HG03025 (cell line): ENCODE measurements around the gene SRM.
"Not testable (repeated sequence)": the region's sequence is repeated elsewhere in the genome, so short reads cannot be mapped to it uniquely, and the experiment has no call there.

ENCODE experiments used
- ATAC-seq: cut with Tn5 transposase; IDR thresholded peaks from one replicate; pipeline ENCODE4 v1.9.1; 2021; ENCODE audit warnings: mild to moderate bottlenecking, moderate library complexity; ENCODE audit not compliant: unreplicated experiment, low FRiP score

SRM gene

DNA sequence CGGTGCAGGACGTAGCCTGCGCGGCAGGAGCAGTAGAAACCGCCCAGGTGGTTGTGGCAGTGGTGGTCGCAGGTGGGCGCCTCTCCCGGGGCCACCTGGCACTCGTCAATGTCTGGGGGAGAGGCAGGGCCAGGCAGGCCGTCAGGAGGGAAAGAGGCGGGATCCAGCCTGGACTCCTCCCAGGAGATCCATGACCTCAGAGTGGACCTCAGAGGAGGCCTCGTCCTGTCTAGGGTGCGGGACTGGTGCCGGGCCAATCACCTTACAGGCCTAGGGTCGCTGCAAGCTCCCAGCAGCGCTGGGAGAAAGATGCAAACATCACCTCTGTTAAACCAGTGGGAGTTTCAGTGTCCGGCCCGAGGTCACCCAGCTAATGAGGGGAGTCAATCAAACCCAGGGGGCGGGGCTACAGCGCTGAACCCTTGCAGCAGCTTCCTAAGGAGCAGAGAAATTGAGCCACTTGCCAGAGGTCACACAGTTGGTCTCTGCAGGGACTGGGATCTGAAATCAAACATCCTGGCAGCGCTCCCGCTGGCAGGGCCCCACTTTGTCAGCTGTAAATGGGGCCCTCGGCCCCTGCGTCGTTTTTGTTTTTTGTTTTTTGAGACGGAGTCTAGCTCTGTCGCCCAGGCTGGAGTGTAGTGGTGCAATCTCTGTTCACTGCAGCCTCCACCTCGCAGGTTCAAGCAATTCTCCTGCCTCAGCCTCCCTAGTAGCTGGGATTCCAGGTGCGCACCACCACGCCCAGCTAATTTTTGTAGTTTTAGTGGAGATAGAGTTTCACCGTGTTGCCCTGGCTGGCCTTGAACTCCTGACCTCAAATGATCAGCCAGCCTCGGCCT lies 14.2 kb downstream of the SRM start:
- ATAC-seq = no peak

DNA sequence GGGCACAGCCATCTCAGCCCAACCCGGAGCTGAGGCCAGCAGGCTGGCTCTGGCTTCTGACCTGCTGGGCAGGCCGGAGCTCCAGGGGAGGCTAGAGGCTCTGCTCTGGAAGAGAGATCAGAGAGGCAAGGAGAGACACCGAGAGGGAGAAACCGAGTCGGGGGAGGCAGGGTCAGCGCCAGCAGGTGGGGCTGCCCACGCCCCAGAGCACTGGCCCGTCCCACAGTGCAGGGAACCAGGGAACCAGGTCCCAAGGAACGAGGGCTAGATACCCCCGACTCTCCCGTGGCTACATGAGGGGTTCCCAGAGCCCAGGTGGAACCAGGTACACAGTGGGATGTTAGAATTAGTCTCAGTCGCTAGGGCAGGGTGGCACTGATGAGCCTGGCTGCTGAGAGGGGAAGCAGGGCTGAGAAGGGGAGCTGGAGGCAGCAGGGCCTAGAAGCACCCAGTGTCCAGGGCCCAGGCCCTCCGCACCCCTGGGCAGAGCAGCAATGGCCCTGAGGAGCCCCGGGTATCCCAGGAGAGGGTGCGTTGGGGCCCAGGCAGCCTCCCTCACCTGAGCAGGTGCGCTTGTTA lies 14.9 kb downstream of the SRM start:
- no peak for ATAC-seq

DNA sequence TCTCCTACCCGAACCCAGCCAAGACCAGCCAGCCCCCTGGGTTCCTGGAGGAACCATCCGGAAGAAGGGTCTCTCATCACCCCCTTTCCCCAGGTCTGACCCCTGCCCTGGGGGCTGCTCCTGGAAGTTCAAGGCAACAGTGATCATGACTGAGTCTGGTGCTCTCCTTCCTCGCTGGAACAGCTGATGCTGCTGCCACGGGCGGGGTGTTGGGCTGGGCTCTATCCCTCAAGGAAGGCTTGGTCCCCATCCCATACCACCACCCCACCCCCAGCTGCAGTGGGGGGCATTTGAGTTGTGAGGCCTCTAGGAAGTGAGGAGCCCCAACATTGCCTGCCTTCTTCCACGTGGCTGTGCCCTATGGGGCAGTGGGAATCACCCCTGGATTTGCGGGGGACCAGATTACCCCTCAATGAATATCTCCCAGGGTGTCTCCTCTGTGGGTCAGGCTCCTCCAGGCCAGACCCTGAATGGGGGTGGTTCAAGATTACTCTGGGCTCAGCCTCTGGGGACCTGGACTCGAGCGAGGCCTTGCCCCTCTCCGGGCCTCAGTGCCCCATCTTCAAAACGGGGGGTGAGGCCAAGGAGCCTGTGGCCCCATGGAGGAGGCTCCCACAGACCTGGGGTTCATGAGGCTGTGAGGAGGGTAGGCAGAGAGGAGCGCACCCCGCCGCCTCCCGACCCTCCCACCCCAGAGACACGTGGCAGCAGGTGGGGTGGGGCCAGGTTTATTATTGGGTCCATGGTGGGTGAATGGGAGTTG lies 15.6 kb downstream of the SRM start:
- ATAC-seq = no peak

DNA sequence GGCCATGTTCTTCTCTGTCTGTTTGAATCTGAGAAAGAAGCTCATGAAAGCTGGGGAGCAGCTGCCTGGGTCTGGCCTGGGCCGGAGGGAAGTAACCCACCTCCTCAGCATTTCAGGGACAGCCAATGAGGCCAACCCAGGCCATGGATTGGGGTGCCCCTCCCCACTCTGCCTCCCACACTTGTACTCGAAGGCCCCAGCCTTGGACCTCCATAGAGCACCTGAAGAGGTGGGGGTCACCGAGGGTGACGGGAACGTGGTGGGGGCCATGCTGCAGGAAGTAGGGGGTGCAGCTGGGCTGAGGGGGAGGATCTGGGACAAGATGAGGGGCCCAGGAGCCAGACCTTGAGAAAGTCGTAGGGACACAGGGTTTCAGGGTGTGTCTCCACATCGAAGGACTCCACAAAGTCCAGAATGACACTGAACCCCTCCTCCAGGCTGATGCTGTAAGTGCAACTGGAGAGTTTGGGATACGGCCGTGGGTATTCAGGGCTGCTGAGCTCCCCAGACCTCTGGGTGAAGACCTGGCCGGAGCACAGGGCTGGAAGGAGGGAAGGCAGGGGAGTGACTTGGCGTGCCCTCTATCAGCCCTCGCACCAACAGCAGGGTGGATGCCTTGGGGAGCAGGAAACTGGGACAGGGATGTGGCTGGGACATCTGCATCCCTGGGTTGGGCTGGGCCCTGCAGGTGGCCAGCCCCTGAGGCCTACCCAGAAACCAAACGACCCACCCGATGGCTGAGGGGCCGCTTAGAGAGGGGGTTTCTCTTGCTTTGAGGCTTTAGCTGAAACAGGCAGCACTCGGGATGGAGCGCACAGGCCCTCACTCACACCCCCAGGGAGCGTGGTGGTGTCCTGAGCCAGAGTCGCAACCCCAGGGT lies 16.6 kb downstream of the SRM start:
- ATAC-seq = no peak

DNA sequence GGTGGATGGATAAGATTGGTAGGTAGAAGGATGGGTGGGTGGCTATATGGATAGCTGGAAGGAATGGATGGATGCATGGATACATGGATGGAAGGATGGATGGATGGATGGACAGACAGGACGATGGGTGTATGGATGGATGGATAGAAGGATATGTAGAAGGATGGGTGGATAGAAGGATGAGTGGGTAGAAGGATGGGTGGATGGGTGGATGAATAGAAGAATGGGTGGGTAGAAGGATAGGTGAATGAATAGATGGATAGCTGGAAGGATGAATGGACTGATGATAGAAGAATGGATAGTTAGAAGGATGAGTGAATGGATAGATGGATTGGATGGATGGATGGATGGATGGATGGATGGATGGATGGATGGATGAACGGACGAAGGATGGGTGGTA lies 17.8 kb downstream of the SRM start:
- no peak for ATAC-seq

DNA sequence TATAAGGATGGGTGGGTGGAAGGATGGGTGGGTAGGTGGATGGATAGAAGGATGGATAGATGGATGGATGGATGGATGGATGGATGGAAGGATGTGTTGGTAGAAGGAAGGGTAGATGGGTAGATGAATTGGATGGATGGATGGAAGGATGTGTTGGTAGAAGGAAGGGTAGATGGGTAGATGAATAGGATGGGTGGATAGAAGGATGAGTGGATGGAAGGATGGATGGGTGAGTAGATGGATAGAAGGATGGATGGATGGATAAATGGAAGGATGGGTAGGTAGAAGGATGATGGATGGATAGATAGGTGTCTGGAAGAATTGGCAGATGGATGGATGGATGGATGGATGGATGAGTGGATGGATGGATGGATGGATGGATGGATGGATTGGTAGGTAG lies 18.8 kb downstream of the SRM start:
- no peak for ATAC-seq

DNA sequence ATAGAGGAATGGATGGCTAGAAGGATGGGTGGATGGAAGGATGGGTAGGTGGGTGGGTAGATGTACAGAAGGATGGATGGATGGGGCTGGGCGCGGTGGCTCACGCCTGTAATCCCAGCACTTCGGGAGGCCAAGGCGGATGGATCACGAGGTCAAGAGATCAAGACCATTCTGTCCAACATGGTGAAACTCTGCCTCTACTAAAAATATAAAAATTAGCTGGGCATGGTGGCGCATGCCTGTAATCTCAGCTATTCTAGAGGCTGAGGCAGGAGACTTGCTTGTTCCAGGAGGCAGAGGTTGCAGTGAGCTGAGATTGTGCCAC lies 19.8 kb downstream of the SRM start:
- ATAC-seq = not testable (repeated sequence)

DNA sequence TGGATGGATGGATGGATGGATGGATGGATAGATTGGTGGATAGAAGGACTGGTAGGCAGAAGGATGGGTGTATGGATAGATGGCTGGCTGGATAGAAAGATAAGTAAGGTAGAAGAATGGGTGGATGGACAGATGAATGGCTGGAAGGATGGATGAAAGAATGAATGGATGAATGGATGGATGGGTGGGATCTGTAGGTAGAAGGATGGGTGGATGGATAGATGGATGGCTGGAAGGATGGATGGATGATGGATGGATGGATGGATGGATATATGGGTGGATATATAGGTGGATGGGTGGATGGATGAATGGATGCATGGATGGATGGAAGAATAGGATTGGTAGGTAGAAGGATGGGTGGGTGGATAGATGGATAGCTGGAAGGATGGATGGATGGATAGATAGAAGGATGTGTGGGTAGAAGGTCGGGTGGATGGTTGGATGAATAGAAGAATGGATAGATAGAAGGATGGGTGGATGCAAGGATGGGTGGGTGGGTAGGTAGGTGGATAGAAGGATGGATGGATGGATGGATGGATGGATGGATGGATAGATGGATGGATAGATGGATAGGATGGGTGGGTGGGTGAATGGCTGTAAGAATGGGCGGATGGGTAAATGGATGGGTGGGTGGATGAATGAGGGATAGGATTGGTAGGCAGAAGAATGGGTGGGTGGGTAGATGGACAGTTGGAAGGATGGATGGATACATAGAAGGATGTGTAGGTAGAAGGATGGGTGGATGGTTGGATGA lies 20.3 kb downstream of the SRM start:
- ATAC-seq = no peak

DNA sequence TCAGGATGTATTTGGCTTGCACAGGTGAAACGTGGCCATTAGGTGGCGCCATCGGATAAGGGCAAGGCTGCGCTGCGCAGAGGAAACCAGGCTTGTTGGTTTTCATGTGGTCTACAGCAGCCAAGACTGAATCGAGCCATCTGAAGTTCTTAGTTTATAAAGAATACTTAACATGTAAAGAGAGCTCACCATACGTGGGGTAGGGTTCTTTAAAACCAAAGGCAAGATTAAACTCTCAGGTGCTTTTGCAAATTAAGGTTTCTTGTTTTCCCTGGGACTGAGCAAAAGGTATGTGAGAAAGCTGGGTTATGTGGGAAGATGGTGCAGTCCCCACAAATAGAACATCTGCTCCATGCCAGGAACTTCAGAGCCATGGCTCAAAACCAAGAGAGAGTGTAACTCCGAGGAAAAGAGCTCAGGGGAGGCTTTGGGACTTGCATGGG lies 22.1 kb downstream of the SRM start:
- no peak for ATAC-seq

DNA sequence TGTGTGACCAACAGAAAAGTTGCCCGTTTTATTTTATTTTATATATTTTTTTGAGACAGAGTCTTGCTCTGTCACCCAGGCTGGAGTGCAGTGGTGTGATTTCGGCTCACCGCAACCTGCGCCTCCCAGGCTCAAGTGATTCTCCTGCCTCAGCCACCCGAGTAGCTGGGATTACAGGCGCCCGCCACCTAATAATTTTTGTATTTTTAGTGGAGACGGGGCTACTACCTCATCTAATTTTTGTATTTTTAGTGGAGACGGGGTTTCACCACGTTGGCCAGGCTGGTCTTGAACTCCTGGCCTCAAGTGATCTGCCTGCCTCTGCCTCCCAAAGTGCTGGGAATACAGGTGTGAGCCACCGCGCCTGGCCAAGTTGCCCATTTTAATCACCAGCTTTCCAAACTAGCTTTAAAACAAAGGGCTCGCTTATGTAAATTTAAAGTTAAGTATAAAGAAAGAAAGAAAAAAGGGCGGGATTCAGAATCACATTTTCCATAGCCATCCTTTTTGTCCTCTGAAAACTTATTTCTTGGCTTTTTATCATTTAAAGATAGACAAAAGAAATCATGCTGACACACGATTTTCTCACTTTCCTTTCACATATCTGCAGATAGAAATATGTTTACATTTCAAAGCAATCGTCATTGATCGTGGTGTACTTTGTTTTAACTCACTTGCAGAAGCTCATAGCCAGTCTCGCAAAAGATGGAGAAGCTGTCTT lies 22.6 kb downstream of the SRM start:
- ATAC-seq = not testable (repeated sequence)

DNA sequence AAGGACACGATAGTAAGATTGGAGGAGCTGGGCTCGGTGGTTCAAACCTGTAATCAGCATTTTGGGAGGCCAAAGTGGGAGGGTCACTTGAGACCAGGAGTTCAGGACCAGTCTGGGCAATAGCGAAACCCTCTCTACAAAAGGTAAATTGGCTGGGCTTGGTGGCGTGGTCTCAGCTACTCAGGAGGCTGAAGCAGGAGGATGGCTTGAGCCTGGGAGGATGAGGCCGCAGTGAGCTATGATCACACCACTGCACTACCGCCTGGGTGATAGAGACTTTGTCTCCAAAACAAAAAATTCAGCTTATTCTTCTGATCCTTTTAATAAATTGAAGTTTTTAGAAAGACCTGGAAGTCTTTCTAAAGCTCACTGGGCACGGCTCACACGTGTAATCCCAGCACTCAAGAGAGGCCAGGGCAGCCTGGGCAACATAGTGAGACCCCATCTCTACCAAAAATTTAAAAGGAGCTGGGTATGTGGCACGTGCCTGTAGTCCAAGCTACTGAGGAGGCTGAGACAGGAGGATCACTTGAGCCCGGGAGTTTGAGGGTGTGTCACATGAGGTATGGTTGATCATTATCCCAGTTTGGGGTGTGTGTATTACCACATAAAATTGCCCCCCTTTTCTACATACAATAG lies 28.1 kb downstream of the SRM start:
- no peak for ATAC-seq

DNA sequence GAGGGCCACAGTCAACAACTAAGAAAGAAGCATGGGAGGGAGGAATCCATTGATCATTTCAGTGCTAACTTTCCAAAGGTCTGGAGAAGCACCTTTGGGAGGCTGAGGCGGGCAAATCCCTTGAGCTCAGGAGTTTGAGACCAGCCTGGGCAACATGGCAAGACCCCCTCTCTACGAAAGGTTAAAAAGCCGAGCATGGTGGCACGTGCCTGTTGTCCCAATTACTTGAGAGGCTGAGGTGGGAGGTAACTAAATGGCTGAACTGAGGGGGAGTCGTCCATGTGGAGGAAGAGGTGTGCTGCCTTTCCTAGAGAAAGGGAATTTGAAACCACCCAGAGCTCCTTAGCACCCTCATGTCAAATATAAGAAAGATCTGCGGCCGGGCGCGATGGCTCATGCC lies 29.0 kb downstream of the SRM start:
- ATAC-seq = no peak

DNA sequence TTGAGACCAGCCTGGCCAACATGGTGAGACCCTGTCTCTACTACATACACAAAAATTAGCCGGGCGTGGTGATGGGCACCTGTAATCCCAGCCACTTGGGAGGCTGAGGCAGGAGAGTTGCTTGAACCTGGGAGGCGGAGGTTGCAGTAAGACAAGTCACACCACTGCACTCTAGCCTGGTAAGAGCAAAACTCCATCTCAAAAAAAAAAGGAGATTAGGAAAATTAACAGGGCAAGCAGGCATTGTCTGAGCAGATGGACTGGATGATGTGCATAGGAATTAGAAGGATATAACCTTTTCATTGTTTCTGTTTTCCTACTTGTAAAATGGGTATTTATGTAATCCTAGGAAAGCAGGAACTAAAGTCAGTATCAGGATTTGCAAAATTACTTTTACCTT lies 31.8 kb downstream of the SRM start:
- no peak for ATAC-seq

DNA sequence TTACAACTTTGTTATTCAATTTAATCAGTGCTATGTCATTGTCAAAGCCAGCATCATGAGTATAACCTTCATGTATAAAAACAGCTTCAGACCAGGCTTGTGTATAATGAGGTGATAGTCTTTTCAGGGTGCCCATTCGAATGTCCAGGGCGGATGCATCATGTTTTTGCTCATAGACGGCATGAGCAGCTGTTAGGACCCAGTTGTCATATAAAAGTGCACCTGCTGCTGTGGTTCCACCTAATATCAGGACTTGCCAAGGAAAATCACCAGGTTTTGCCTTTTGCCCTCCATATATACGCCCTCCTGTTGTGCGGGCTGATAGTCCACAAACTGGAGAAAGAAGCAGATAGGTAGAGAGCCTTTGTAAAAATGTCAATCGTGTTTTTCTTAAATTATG lies 32.5 kb downstream of the SRM start:
- no peak for ATAC-seq

DNA sequence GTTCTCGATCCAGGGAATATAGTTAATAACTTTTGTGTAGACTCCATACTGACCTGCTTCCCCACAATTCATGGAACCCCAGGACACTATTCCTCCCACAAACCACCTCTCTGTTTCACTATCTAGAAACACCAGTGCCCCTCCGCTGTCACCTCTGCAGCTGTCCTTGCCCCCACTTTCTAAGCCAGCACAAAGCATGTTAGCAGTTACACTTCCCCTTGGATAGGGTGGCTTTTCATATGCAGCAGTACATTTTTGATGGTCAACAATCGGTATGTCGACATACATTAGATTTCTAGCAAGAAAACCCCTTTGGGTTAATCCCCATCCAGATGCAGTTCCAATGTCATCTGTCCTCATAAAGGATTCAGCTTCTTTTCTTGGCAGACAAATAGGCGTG lies 32.9 kb downstream of the SRM start:
- ATAC-seq = no peak

DNA sequence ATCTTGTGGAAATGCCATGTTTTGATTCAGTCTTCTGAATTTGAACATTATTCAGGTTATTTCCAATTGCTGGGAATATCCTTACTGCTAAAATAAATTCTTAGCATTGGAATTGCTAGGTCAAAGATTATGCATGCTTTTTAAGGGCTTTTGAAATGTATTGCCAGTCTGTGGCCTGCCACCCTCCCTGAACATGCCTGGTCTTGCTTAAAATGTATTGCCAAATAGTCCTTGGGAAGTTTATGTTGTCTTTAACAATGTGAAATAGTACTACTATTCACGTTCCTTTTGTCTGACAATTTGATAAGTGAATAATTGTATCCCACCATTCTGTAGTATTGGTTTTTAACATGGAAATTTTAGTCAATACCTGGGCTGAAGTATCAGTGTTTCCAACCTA lies 33.8 kb downstream of the SRM start:
- no peak for ATAC-seq

DNA sequence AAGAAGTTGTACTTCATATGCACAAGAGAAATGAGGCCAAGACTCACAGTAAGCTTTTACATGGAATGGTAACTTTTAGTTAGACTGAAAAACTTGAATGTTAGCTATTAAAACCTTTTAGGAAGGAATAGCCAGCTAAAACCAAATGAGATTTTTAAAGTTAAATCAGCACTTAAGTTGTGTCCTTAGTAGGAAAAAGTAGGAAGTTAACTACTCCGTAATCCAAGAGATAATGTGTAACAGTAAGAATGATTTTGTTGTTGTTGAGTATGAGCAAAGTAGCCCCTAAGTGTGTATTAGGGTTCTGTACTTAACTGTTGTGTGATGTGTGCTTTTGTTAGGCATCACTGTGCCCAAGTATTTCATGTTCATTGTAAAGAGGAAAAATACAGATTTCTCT lies 34.2 kb downstream of the SRM start:
- no peak for ATAC-seq

DNA sequence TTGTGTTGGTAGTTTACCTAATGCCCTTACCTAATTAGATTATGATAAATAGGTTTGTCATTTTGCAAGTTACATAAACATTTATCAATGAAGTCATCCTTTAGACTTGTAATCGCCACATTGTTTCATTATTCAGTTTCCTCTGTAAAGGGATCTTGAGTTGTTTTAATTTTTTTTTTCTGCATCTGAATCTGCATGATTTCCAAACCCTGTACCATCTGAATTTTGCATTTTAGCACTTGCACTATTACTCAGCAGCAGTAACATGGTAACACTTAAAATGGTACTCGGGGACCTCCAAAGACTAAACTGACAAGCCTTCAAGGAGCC lies 35.0 kb downstream of the SRM start:
- ATAC-seq = no peak
